ENCODE measurements around the gene CCDC74B.
"Not testable (repeated sequence)": the region's sequence is repeated elsewhere in the genome, so short reads cannot be mapped to it uniquely, and the experiment has no call there.

- TF ChIP-seq CTCF (conservative IDR thresholded peaks at IDR 0.05 in 1 of 2, IDR thresholded peaks at IDR 0.05 in 1 of 2; ENCODE audit: extremely low read depth in 1 of 2, insufficient read depth in 1 of 2, low read depth in 1 of 2, low read length in 2 of 2) = peak in 1 of 2 donors; percentile 64
- not testable (repeated sequence) for TF ChIP-seq EZH2 (IDR thresholded peaks at IDR 0.05; ENCODE audit: borderline replicate concordance, low read length)
These were observed 37.2 kb upstream of the CCDC74B start, which contains the start of gene MZT2B for GRCh38 chr2:130181880-130182682.
